HG03342 (cell line): ENCODE data around the gene TCAIM.
"Not testable (repeated sequence)": the region's sequence is repeated elsewhere in the genome, so short reads cannot be mapped to it uniquely, and the experiment has no call there.

ENCODE experiments used
- ATAC-seq: cut with Tn5 transposase; IDR thresholded peaks from one replicate; pipeline ENCODE4 v1.9.1; 2021; ENCODE audit warnings: mild to moderate bottlenecking, moderate library complexity; ENCODE audit not compliant: unreplicated experiment

TCAIM gene

GRCh38 chr3:44342176-44342790, 3.7 kb downstream of the TCAIM start:
- ATAC-seq = no peak

- ATAC-seq = no peak
Observed at GRCh38 chr3:44343421-44343820, 4.9 kb downstream of the TCAIM start.

- ATAC-seq = not testable (repeated sequence)
Observed at GRCh38 chr3:44346590-44346989, 8.0 kb downstream of the TCAIM start.

GRCh38 chr3:44348993-44349392, 10.4 kb downstream of the TCAIM start:
- no peak for ATAC-seq

GRCh38 chr3:44353355-44353924, 14.9 kb downstream of the TCAIM start:
- no peak for ATAC-seq

- ATAC-seq = no peak
Observed at GRCh38 chr3:44355362-44356033, 16.9 kb downstream of the TCAIM start.

- no peak for ATAC-seq
Observed at GRCh38 chr3:44359146-44359751, 20.7 kb downstream of the TCAIM start.

GRCh38 chr3:44363591-44363990, 25.0 kb downstream of the TCAIM start:
- ATAC-seq = peak; percentile 65

- no peak for ATAC-seq
Observed at GRCh38 chr3:44365952-44366351, 27.4 kb downstream of the TCAIM start.

GRCh38 chr3:44375450-44375849, 36.9 kb downstream of the TCAIM start:
- ATAC-seq = no peak

GRCh38 chr3:44387404-44387803, 48.8 kb downstream of the TCAIM start:
- no peak for ATAC-seq

- no peak for ATAC-seq
Observed at GRCh38 chr3:44392489-44392888, 53.9 kb downstream of the TCAIM start.

- no peak for ATAC-seq
Observed at GRCh38 chr3:44395714-44396113, 57.1 kb downstream of the TCAIM start.

- no peak for ATAC-seq
Observed at GRCh38 chr3:44396200-44397171, 57.9 kb downstream of the TCAIM start.

GRCh38 chr3:44398271-44398670, 59.7 kb downstream of the TCAIM start:
- not testable (repeated sequence) for ATAC-seq

- no peak for ATAC-seq
Observed at GRCh38 chr3:44398853-44399252, 60.3 kb downstream of the TCAIM start.

- no peak for ATAC-seq
Observed at GRCh38 chr3:44400771-44401170, 62.2 kb downstream of the TCAIM start.

GRCh38 chr3:44402548-44402947, 64.0 kb downstream of the TCAIM start:
- ATAC-seq = no peak

GRCh38 chr3:44409640-44410410, 71.3 kb downstream of the TCAIM start:
- ATAC-seq = no peak

- no peak for ATAC-seq
Observed at GRCh38 chr3:44411031-44411645, 72.6 kb downstream of the TCAIM start.
